Brain pericyte (primary cell): ENCODE results near the gene KAT14.
"Not testable (repeated sequence)": the region's sequence is repeated elsewhere in the genome, so short reads cannot be mapped to it uniquely, and the experiment has no call there.

Experiments
- DNase-seq: peaks from one replicate; pipeline ENCODE4 v3.0.0-alpha.2; 2012; ENCODE audit warnings: low read depth, low spot score

The KAT14 gene

DNA sequence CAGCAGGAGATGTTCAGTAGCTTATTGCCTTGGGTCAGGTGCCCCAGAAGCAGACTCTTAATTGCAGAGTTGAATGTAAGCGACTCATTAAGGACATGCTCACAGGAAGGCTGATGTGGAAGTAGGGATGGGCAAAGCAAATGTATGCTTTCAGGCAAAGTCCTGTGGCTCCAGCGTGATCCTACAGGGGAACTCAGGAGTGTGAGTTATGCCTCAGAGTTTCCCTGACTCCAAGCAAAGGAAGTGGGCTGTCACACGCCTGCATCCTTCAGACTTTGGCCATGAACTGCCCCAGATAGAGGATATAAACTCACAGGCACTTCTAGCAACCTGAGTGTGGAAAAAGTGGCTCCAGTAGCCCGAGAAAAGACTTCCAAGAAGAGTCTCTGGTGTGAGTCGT lies 85.7 kb downstream of the KAT14 start:
- no peak for DNase-seq

DNA sequence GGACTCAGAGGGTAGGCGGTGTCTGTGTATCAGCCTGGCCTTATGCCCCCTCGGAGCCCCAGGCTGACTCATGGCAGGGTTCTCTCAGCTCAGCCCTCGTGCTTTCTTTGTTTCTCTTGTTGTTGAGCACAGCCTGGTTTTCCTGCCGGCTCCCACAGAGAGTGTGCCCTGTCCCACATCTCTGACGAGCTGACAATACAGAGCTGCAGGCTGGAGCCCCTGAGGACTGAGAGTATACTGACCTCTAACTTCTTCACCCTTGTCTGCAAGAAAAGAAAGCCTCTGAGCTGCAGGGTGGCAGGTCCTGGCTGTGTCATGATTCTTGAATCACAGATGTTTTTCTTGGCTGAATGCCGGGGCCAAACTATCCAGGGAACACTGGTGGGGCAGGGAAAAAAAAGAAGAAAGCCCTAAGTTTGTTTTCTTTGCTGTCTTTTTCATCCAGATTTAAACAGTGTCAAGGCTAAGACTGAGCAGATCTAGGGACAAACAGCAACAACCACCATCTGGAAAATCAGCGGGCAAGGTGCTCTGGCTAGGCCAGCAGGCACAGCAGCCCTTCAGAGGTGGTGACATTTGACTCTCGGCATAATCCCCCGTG lies 87.4 kb downstream of the KAT14 start:
- peak; percentile 91 for DNase-seq

GRCh38 chr20:18225632-18226031 lies 88.0 kb downstream of the KAT14 start:
- no peak for DNase-seq

DNA sequence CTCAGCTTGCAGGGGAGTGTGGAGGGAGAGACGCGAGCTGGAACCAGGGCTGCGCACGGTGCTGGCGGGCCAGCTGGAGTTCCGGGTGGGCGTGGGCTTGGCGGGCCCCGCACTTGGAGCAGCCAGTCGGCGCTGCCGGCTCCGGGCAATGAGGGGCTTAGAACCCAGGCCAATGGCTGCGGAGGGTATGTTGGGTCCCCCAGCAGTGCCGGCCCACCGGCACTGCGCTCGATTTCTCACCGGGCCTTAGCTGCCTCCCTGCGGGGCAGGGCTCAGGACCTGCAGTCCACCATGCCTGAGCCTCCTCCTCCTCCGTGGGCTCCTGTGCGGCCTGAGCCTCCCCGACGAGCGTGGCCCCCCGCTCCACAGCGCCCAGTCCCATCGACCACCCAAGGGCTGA lies 89.1 kb downstream of the KAT14 start:
- DNase-seq = not testable (repeated sequence)

DNA sequence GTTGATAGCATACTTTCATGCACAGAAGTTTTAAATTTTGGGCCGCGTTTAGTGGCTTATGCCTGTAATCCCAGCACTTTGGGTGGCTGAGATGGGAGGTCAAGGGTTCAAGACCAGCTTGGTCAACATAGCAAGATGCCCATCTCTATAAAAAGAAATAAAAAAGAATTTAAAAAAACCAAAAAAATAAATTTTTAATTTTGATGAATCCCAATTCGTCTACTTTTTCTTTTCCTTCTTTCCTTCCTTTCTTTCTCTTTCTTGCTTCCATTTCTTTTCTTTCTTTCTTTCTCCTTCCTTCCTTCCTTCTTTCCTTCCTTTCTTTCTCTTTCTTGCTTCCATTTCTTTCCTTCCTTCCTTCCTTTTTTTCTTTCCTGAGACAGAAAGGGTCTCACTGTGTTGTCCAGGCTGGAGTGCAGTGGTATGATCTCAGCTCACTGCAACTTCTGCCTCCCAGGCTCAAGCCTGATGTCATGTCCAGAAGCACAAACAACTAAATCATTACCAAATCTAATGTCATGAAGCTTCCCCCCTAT lies 95.8 kb downstream of the KAT14 start:
- no peak for DNase-seq
